NCI-H128 (cell line): ENCODE measurements around the gene POU4F1.

ENCODE experiments used
- DNase-seq: peaks from one replicate; lab custom pipeline; 2025; ENCODE audit not compliant: unreplicated experiment; lab: John Stamatoyannopoulos, UW

The POU4F1 gene

DNA sequence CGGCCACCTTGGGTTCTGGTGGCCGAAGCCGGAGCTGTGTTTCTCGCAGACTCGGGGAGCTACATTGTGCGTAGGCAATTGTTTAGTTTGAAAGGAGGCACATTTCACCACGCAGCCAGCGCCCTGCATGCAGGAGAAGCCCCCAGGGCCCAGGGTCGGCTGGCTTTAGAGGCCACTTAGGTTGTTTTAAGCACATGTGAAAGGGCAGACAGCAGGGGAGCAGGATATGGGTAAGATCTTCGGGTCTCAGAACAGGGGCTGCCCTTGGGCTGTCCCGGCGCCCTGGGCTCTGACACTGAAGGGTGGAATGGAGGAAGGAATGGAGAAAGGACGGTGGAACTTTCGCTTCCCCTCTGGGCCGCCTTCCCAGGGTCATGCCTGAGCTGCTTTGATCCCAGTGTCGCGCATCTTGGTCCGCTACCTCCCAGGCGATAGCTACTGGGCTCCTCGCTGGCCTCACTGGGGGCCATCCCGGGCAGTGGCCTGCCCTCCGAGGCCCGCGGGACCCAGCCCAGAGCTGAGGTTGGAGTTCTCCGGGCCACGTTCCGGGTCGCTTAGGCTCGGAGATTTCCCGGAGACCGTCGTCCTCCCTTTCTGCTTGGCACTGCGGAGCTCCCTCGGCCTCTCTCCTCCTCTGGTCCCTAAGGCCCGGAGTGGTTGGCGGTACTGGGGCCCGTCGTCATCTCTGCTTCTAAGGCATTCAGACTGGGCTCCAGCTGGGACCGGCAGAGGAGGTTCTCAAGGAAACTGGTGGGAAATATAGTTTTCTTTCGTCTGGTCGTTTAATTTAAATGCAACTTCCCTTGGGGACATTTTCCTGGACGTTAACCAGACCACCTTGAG, 4.3 kb upstream of the POU4F1 start:
- DNase-seq, result no peak

GRCh38 chr13:78606471-78607408, 3.4 kb upstream of the POU4F1 start:
- DNase-seq, result no peak

DNA sequence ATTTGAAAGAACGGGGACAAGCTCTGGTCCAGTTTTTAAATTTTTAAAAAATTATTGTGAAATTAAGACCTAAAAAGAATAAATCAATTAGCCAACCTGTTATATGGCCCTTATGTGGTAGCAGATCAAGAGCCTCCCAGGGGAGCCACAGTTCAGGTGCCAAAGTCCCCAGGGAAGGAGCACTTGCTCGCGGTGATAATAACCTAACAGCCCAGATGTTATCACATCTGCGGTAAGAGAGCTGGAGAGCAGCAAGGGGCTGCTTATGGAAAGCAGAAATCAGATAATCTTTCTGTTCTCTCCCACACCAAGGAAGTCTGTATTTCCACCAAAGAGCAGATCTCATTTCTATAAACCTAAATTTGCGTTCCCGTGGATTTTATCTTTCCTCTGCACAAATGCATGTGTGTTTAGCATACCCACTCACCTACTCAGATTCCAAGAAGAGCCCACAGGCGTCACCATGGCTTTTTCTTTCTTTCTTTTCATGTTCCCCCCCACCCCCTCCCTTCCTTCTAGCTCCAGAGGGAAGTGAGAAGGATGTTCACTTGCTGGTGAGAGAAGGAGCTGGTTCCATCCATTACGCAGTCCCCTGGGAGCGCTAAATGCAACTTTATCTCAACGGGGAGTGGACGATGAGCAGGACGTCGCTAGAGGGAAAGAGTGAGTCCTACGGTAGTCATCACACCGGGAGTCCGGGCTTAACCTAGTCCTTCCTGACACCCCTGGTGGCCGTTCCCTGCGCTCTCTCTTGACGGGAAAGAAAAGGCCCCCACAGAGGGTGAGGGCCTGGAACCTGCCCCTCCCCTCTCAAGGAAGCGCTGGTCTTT, 1.6 kb upstream of the POU4F1 start:
- no peak for DNase-seq

GRCh38 chr13:78602561-78603239, 652 bp downstream of the POU4F1 start:
- DNase-seq, result no peak

DNA sequence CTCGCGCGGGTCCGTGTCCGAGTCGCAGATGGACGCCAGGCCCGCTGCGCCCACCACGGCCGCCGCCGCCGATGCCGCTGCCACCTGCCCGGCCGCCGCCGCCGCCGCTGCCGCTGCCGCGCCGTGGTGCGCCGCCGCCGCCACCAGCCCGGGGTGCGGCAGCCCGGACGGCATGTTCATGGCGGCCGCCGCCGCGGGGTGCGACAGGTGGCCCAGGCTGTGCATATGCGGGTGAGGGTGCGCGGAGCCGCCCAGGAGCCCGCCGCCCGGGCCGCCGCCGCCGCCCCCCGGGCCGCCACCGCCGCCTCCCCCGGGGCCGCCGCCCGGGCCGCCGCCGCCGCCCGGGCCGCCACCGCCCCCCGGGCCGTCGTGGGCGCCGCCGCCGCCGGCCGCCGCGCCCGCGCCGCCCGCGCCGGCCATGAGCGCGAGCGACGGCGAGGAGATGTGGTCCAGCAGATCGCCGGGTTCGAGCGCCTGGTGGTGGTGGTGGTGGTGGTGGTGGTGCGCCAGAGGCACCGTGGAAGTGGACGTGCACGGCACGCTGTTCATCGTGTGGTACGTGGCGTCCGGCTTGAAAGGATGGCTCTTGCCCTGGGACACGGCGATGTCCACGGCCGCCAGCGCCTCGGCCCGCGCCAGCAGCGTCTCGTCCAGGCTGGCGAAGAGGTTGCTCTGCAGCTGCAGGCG, 1.3 kb downstream of the POU4F1 start:
- no peak for DNase-seq

DNA sequence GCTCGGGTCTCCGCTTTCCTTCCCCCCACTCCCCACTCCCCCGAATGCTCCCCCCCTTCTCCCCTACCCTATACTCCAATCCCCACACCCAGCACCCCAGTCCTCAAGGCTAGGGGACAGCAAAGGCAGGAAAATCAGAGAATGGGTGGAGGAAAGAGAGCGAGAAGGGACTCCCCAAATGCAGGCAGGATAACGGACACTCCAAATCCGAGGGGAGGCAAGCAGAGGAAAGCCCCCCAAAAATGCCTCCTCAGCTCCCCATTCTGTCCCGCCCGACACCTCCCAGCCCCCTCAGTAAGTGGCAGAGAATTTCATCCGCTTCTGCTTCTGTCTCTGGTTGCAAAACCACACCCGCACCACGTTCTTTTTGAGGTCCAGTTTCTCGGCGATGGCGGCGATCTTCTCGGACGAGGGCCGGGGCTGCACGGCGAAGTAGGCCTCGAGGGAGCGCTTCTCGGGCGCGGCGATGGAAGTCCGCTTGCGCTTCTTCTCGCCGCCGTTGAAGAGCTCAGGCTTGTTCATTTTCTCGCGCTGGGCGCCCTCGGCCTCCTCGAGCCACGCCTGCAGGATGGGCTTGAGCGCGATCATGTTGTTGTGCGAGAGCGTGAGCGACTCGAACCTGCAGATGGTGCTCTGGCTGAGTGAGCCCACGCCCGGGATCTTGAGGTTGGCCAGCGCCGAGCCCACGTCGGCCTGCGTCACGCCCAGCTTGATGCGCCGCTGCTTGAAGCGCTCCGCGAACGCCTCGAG, 2.1 kb downstream of the POU4F1 start:
- DNase-seq, result no peak

DNA sequence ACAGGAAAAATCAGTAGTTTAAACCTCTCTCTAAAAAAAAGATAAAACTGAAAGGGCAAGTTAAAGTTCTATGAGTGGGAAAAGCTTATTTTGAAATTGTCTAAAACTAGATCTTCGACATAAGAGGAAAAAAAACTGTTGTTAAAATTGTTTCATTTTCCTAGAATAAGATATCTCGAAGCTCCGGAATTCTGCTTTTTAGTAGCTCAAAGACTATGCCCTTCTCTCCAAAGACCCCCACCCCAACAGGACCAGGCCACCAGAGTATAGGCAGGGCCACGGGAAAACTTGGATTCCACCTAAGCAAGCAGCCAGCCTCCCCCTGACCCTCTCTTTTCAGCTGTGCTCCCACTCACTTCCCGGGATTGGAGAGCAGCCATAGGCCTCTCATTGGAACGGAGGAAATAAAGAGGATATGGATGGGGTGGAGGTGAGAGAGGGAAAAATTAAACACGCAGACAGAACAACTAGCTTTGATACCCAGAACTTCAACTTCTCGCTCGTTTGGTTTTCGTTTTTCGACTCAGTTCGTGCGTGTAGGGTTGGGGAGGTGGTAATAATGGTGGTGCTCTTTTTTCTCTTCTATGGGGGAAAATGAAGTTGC, 3.0 kb downstream of the POU4F1 start:
- no peak for DNase-seq

GRCh38 chr13:78599645-78600279, 3.6 kb downstream of the POU4F1 start:
- no peak for DNase-seq

DNA sequence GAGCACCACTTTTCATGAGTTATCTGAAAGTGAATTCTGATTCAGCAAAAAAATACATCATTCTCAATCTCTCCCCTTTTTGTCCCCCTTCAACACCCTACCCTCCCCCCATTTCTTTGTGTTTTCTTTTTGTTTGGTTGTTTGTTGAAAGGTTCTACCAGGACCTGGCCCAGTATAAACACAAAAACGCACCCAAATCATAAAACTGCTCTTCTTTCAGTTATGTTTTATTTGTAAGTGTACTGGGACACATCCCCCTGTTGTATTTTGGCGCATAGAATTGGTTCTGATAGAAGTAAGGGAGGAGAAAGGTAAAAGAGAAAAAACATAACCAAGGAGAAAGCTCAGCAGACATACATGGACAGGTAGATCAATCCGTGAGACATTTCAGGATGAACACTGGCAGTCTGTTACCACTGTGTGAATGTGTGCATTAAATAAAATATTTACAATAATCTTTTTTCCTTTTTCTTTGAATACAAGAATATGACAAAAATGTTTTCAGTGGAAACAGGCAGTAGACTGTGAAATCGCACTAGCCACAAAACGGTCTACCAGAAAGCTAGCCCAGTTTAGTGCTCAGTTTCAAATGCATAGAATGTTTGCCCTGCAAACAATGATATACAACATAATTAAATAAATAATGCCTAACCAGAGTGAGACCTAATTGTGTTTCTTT, 4.2 kb downstream of the POU4F1 start:
- no peak for DNase-seq

DNA sequence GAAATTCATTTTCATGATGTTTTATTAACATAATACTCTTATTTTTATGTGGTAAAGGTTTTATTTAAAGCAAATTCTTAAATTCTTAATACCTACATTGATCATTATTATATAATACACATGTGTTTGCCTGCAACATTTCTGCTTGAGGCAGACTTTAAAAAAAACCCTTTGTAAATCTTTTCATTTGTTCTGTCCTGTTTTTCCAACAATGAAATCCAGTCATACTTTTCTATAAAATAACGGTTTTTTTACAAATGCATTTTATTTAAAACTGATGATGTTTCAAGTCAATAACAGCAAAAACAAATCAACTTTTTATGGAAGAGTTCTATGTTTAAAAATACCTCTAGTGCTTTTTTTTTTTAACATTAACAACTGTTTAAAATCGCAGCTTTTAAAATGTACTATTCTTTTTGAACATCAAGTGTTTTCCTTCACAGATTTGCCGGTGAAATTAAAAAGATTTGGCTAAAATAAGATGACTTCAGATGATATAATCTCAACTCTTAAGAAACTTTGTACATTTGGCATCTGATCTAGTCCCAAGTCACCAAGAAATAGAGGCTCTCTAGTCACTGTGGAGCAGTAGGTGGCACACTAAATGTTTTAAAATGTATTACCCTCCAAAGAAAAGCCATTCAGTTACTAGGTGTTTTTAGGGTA, 5.1 kb downstream of the POU4F1 start:
- DNase-seq, result no peak

- DNase-seq, result no peak
Observed at GRCh38 chr13:78597602-78597932, 5.8 kb downstream of the POU4F1 start.

GRCh38 chr13:78596736-78597601, 6.4 kb downstream of the POU4F1 start:
- DNase-seq, result no peak

GRCh38 chr13:78596399-78596735, 7.0 kb downstream of the POU4F1 start:
- no peak for DNase-seq

GRCh38 chr13:78595495-78596398, 7.6 kb downstream of the POU4F1 start:
- DNase-seq, result no peak

GRCh38 chr13:78594456-78594975, 8.8 kb downstream of the POU4F1 start:
- DNase-seq, result no peak
